HEK293 (cell line): ENCODE measurements around the gene C16orf82.

ENCODE experiments used
- CTCF ChIP-seq: fragments of 450-650 bp; formaldehyde crosslinking; IDR thresholded peaks from 2 replicates; pipeline ENCODE4 v1.5.1; 2016; ENCODE audit warnings: missing biosample characterization, missing genetic modification characterization
- REST ChIP-seq: fragments of 450-650 bp; formaldehyde crosslinking; IDR thresholded peaks from 2 replicates; pipeline ENCODE4 v1.5.1; 2016; ENCODE audit warnings: missing biosample characterization, missing genetic modification characterization
- SP2 ChIP-seq: fragments of 450-650 bp; formaldehyde crosslinking; IDR thresholded peaks from 2 replicates; pipeline ENCODE4 v1.5.1; 2016; ENCODE audit warnings: missing biosample characterization, missing genetic modification characterization
- ZNF148 ChIP-seq: fragments of 450-650 bp; formaldehyde crosslinking; IDR thresholded peaks from 2 replicates; pipeline ENCODE4 v1.5.0; 2017; ENCODE audit warnings: missing biosample characterization, missing genetic modification characterization, borderline replicate concordance
- ZNF157 ChIP-seq: fragments of 450-650 bp; formaldehyde crosslinking; IDR thresholded peaks from 2 replicates; pipeline ENCODE4 v1.5.1; 2016; ENCODE audit warnings: missing biosample characterization, missing genetic modification characterization
- ZNF335 ChIP-seq: fragments of 450-650 bp; formaldehyde crosslinking; conservative IDR thresholded peaks from 2 replicates; pipeline ENCODE4 v1.5.1; 2016; ENCODE audit warnings: missing biosample characterization, missing genetic modification characterization
- ZNF513 ChIP-seq: fragments of 450-650 bp; IDR thresholded peaks from 2 replicates; pipeline ENCODE4 v1.5.1; 2018; ENCODE audit warnings: missing biosample characterization, missing genetic modification characterization
- ZNF555 ChIP-seq: fragments of 450-650 bp; formaldehyde crosslinking; conservative IDR thresholded peaks from 2 replicates; pipeline ENCODE4 v1.5.1; 2017; ENCODE audit warnings: missing biosample characterization, mild to moderate bottlenecking, missing genetic modification characterization, inconsistent platforms

GRCh38 chr16:27108826-27109665 lies 42.3 kb downstream of the C16orf82 start:
- TF ChIP-seq CTCF (tag by site-specific recombination): no peak; the same call in 1 of the 2 replicates
- TF ChIP-seq ZNF513 (tag by site-specific recombination): no peak
- TF ChIP-seq ZNF157 (tag by site-specific recombination): no peak
- no peak for TF ChIP-seq SP2 (tag by site-specific recombination)
- no peak for TF ChIP-seq ZNF335 (tag by site-specific recombination)
- TF ChIP-seq REST (tag by site-specific recombination): no peak
- no peak for TF ChIP-seq ZNF555
- no peak for TF ChIP-seq ZNF148 (tag by site-specific recombination)
